Esophagus squamous epithelium (tissue), 4 donors: ENCODE results near the gene GPX5.

Source experiments
- POLR2A ChIP-seq, 4 donors: fragments of 450-650 bp; IDR thresholded peaks; one replicate each; pipeline ENCODE4 v1.6.1; 2017; ENCODE audit warnings: antibody characterized with exemption in 4 of 4, mild to moderate bottlenecking in 4 of 4, moderate library complexity in 3 of 4
- TF ChIP-seq, protein P1 (sequence below), 6 experiments: fragments of 450-650 bp in 4 of 6; fragments of 200-600 bp in 2 of 6; sonication (generic) in 2 of 6; IDR thresholded peaks; one replicate each; pipeline ENCODE4 v1.5.1; 2016 to 2019; ENCODE audit warnings: antibody characterized with exemption in 6 of 6, mild to moderate bottlenecking in 4 of 6, moderate library complexity in 4 of 6

DNA sequence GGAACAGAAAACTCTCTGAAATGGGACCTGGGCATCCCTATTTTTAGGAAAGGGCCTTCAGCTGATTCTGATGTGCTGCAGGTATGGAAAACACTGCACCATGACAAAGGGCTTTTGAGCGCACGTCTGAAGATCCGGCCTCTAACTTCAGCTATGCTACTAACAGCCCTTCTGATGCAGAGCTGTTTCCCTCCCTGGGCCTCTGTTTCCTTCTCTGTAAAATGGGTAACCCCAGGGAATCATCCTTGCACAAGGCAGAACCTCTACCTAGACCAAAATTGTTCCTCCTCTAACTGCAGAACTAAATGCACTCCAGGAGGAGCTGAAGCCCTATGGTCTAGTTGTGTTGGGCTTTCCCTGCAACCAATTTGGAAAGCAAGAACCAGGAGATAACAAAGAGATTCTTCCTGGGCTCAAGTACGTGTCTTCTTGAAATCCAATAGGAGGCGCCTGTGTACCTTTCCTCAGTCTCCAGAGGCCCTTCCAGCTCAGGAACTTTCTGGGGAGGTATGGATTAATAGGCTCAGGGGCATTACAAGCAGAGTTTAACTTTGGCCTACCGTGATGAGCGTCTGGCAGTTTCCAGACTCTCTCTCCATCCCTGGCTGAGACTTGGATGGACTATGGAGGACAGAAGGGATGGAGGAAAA lies 5.9 kb downstream of the GPX5 start:
- TF ChIP-seq, protein P1, sequence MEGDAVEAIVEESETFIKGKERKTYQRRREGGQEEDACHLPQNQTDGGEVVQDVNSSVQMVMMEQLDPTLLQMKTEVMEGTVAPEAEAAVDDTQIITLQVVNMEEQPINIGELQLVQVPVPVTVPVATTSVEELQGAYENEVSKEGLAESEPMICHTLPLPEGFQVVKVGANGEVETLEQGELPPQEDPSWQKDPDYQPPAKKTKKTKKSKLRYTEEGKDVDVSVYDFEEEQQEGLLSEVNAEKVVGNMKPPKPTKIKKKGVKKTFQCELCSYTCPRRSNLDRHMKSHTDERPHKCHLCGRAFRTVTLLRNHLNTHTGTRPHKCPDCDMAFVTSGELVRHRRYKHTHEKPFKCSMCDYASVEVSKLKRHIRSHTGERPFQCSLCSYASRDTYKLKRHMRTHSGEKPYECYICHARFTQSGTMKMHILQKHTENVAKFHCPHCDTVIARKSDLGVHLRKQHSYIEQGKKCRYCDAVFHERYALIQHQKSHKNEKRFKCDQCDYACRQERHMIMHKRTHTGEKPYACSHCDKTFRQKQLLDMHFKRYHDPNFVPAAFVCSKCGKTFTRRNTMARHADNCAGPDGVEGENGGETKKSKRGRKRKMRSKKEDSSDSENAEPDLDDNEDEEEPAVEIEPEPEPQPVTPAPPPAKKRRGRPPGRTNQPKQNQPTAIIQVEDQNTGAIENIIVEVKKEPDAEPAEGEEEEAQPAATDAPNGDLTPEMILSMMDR (IDR thresholded peaks at IDR 0.05) = no peak
- no peak for TF ChIP-seq POLR2A (IDR thresholded peaks at IDR 0.05)
